ENCODE data around the gene SKAP1.

SKAP1 gene

DNA sequence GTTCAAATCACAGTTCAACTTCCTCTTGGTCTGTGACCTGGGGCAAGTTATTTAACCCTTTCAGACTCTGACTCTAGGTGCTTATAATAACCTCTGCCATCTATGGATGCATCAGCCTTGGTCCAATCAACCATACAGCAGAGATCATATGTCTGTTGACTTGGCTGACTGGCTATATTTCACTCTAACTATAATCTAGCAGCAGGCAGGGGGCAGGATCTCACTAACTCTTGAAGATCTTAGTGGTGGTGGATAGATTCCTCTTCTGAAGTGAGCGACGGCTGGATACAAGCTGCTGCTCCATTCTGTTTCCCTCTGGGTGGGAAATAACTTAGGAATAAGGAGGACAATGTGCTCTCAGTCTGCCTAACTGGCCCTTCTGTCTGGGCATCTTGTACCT, 146.6 kb downstream of the SKAP1 start:
- TF ChIP-seq OSR1 (CRISPR knock-in tag; IDR thresholded peaks at IDR 0.05): no peak
- no peak for TF ChIP-seq CREB5 (CRISPR knock-in tag; IDR thresholded peaks at IDR 0.05; ENCODE audit: low read depth)
- no peak for TF ChIP-seq ZNF70 (CRISPR knock-in tag; IDR thresholded peaks at IDR 0.05)
- TF ChIP-seq GLIS3 (CRISPR knock-in tag; IDR thresholded peaks at IDR 0.05): no peak
- TF ChIP-seq ZFP3 (CRISPR knock-in tag; IDR thresholded peaks at IDR 0.05): no peak
- TF ChIP-seq SNAI2 (CRISPR knock-in tag; IDR thresholded peaks at IDR 0.05): no peak
- no peak for TF ChIP-seq PPARA (CRISPR knock-in tag; IDR thresholded peaks at IDR 0.05; ENCODE audit: borderline replicate concordance)
- TF ChIP-seq CSDC2 (CRISPR knock-in tag; IDR thresholded peaks at IDR 0.05): no peak
- TF ChIP-seq RARB (CRISPR knock-in tag; IDR thresholded peaks at IDR 0.05): no peak
- TF ChIP-seq BACH2 (CRISPR knock-in tag; IDR thresholded peaks at IDR 0.05; ENCODE audit: borderline replicate concordance): no peak
- TF ChIP-seq TCF4 (CRISPR knock-in tag; IDR thresholded peaks at IDR 0.05; ENCODE audit: borderline replicate concordance): no peak
- TF ChIP-seq ISL1 (CRISPR knock-in tag; IDR thresholded peaks at IDR 0.05): no peak
- TF ChIP-seq, protein P1, sequence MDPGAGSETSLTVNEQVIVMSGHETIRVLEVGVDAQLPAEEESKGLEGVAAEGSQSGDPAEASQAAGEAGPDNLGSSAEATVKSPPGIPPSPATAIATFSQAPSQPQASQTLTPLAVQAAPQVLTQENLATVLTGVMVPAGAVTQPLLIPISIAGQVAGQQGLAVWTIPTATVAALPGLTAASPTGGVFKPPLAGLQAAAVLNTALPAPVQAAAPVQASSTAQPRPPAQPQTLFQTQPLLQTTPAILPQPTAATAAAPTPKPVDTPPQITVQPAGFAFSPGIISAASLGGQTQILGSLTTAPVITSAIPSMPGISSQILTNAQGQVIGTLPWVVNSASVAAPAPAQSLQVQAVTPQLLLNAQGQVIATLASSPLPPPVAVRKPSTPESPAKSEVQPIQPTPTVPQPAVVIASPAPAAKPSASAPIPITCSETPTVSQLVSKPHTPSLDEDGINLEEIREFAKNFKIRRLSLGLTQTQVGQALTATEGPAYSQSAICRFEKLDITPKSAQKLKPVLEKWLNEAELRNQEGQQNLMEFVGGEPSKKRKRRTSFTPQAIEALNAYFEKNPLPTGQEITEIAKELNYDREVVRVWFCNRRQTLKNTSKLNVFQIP (CRISPR knock-in tag; IDR thresholded peaks at IDR 0.05; ENCODE audit: borderline replicate concordance, low read depth): no peak
- TF ChIP-seq TSHZ2 (CRISPR knock-in tag; IDR thresholded peaks at IDR 0.05): no peak
- TF ChIP-seq ZNF8 (CRISPR knock-in tag; IDR thresholded peaks at IDR 0.05): no peak
- no peak for TF ChIP-seq TOX (CRISPR knock-in tag; IDR thresholded peaks at IDR 0.05; ENCODE audit: borderline replicate concordance)

DNA sequence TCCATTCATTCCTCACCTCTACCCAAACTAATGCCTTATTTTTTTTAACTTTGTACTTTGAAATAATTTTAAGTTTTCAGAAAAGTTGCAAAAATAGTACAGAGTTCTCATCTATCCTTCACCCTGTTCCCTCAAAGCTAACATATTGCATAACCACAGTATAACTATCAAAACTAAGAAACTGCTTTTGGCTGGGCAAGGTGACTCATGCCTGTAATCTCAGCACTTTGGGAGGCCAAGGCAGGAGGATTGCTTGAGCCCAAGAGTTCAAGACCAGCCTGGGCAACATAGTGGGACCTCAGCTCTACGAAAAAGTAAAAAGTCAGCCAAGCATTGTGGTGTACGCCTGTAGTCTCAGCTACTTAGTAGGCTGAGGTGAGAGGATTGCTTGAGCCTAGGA, 147.7 kb downstream of the SKAP1 start:
- TF ChIP-seq ZNF70 (CRISPR knock-in tag; IDR thresholded peaks at IDR 0.05): no peak
- TF ChIP-seq CREB5 (CRISPR knock-in tag; IDR thresholded peaks at IDR 0.05; ENCODE audit: low read depth): no peak
- ATAC-seq: no peak

More for the DNA sequence above, 146.6 kb downstream of the SKAP1 start:
- no peak for ATAC-seq

- TF ChIP-seq BACH2 (CRISPR knock-in tag; IDR thresholded peaks at IDR 0.05; ENCODE audit: borderline replicate concordance): no peak
- no peak for ATAC-seq
Observed at GRCh38 chr17:48278760-48279491, 151.1 kb downstream of the SKAP1 start.

GRCh38 chr17:48276776-48277175, 153.2 kb downstream of the SKAP1 start:
- no peak for ATAC-seq
- TF ChIP-seq GLIS3 (CRISPR knock-in tag; IDR thresholded peaks at IDR 0.05) (no peak), CSDC2 (CRISPR knock-in tag; IDR thresholded peaks at IDR 0.05) (no peak), ZNF565 (CRISPR knock-in tag; conservative IDR thresholded peaks at IDR 0.05; ENCODE audit: low read depth) (no peak), TSHZ2 (CRISPR knock-in tag; IDR thresholded peaks at IDR 0.05) (no peak), SNAI2 (CRISPR knock-in tag; IDR thresholded peaks at IDR 0.05) (no peak), ZC3H10 (CRISPR knock-in tag; IDR thresholded peaks at IDR 0.05) (no peak), CREB5 (CRISPR knock-in tag; IDR thresholded peaks at IDR 0.05; ENCODE audit: low read depth) (no peak), BACH2 (CRISPR knock-in tag; IDR thresholded peaks at IDR 0.05; ENCODE audit: borderline replicate concordance) (no peak), ZNF8 (CRISPR knock-in tag; IDR thresholded peaks at IDR 0.05) (no peak), ZFP3 (CRISPR knock-in tag; IDR thresholded peaks at IDR 0.05) (no peak), ZFP30 (CRISPR knock-in tag; IDR thresholded peaks at IDR 0.05) (no peak)
- TF ChIP-seq, protein P1 (CRISPR knock-in tag; IDR thresholded peaks at IDR 0.05; ENCODE audit: borderline replicate concordance, low read depth): no peak
- TF ChIP-seq, protein P2, sequence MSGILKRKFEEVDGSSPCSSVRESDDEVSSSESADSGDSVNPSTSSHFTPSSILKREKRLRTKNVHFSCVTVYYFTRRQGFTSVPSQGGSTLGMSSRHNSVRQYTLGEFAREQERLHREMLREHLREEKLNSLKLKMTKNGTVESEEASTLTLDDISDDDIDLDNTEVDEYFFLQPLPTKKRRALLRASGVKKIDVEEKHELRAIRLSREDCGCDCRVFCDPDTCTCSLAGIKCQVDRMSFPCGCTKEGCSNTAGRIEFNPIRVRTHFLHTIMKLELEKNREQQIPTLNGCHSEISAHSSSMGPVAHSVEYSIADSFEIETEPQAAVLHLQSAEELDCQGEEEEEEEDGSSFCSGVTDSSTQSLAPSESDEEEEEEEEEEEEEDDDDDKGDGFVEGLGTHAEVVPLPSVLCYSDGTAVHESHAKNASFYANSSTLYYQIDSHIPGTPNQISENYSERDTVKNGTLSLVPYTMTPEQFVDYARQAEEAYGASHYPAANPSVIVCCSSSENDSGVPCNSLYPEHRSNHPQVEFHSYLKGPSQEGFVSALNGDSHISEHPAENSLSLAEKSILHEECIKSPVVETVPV (CRISPR knock-in tag; IDR thresholded peaks at IDR 0.05): no peak

Measured in SK-N-SH treated with all-trans-retinoic acid at 6 μM for 48 hours (cell line).